ENCODE results near the gene STAT1.

STAT1 gene

DNA sequence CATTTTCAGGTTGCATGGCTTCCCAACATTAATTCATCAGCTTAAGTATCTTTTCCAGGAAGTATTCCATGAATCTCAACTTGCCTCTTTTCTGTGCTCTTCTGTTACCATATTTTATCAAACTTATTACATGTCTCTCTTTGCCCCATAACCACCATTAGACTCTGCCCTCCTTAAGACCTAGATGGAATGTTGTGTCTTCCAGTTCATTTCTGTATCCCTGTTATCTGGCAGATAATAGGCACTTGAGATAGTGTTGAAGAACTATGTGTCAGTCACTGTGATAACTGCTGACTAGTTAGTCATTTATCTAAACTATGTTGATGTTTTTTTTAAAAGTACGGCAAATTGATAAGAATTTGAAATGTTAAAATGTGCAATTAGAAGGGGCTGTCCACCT lies 91.6 kb downstream of the STAT1 start:
- TF ChIP-seq, protein P1, sequence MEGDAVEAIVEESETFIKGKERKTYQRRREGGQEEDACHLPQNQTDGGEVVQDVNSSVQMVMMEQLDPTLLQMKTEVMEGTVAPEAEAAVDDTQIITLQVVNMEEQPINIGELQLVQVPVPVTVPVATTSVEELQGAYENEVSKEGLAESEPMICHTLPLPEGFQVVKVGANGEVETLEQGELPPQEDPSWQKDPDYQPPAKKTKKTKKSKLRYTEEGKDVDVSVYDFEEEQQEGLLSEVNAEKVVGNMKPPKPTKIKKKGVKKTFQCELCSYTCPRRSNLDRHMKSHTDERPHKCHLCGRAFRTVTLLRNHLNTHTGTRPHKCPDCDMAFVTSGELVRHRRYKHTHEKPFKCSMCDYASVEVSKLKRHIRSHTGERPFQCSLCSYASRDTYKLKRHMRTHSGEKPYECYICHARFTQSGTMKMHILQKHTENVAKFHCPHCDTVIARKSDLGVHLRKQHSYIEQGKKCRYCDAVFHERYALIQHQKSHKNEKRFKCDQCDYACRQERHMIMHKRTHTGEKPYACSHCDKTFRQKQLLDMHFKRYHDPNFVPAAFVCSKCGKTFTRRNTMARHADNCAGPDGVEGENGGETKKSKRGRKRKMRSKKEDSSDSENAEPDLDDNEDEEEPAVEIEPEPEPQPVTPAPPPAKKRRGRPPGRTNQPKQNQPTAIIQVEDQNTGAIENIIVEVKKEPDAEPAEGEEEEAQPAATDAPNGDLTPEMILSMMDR (IDR thresholded peaks at IDR 0.05; ENCODE audit: insufficient read depth, low read depth, low read length, missing control alignments) = no peak
- no peak overlapping the region for H3K4me3 ChIP-seq (ENCODE audit: low read depth, low read length)
- DNase-seq (ENCODE audit: low read depth) = no peak

DNA sequence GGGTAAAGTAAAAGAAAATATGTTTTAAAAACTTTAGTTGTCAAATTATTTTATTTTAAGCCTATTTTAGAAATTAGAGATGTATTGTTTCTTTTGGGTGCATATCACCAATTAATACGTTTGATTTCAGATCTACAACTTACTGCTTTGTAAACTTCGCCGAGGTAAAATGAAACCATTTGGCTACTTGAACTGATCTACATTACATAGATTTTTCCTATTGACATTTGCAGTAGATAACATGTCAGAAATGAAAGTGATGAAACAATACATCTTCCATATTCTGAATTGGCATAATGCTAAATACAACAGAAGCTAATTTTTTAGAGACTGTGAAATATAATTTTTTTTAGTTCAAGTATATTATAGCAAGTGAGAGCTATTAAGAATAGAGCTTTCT lies 93.9 kb downstream of the STAT1 start:
- TF ChIP-seq, protein P1 (IDR thresholded peaks at IDR 0.05; ENCODE audit: insufficient read depth, low read depth, low read length, missing control alignments) = no peak
- no peak for DNase-seq (ENCODE audit: low read depth)

More for the DNA sequence above, 93.9 kb downstream of the STAT1 start:
- no peak overlapping the region for H3K4me3 ChIP-seq (ENCODE audit: low read depth, low read length)
